Endothelial cell of umbilical vein (primary cell): ENCODE results near the gene ETS1. TPM values are rescaled to one million over a fixed set of nuclear protein-coding genes. Genes with fewer than 3 reads are reported as not detected.

ENCODE experiments used
- BruUV-seq: library from RNA; stranded (reverse); fragments of 400-500 nt; replicated peaks from 2 replicates; lab custom pipeline; 2021; lab: Mats Ljungman, UMichigan
- CTCF ChIA-PET: fragments of 300-600, 350-600 bp; sonication (Branson Sonifier 250); formaldehyde crosslinking; loops from one replicate; lab custom pipeline; 2021; ENCODE audit warnings: antibody characterized with exemption, inconsistent platforms; lab: Charles Lee
- POLR2A ChIA-PET: fragments of 300-600, 350-600 bp; sonication (Branson Sonifier 250); formaldehyde crosslinking; loops from one replicate; lab custom pipeline; 2021; ENCODE audit warnings: antibody characterized with exemption, inconsistent platforms; lab: Charles Lee
- DNase-seq: peaks from one replicate; pipeline ENCODE4 v3.0.0-alpha.2; 2011; ENCODE audit warnings: low read depth, low spot score
- FAIRE-seq: peaks from 2 replicates; lab custom pipeline; 2011; peaks lifted over from hg19 to GRCh38; lab: Jason Lieb, UNC
- H2AFZ ChIP-seq: 2 replicates; pipeline ENCODE4 v1.6.0; 2012; ENCODE audit warnings: low read depth, low read length, control low read depth, inconsistent platforms
- H3K27ac ChIP-seq: 2 replicates; pipeline ENCODE4 v1.5.1; 2011; ENCODE audit warnings: low read depth, mild to moderate bottlenecking, control low read depth, low read length, moderate library complexity; ENCODE audit not compliant: insufficient read depth
- H3K27me3 ChIP-seq, 2 experiments: 2 replicates each; pipeline versions ENCODE4 v1.6.0 to v1.6.1; 2011; ENCODE audit warnings: low read length in 2 of 2, mixed read lengths in 1 of 2; ENCODE audit not compliant: control insufficient read depth in 2 of 2, insufficient read depth in 2 of 2
- H3K36me3 ChIP-seq, 2 experiments: 2 replicates in 1 of 2; 3 replicates in 1 of 2; pipeline ENCODE4 v1.5.1; 2011; ENCODE audit warnings: low read length in 2 of 2, mild to moderate bottlenecking in 1 of 2, moderate library complexity in 1 of 2; ENCODE audit not compliant: control insufficient read depth in 2 of 2, insufficient read depth in 2 of 2; ENCODE audit errors: extremely low read depth in 1 of 2
- H3K4me1 ChIP-seq: 3 replicates; pipeline ENCODE4 v1.5.1; 2011; ENCODE audit warnings: mild to moderate bottlenecking, low read length; ENCODE audit not compliant: control insufficient read depth, insufficient read depth; ENCODE audit errors: extremely low read depth
- H3K4me2 ChIP-seq: 2 replicates; pipeline ENCODE4 v1.6.1; 2011; ENCODE audit warnings: low read length, control low read depth, mixed read lengths; ENCODE audit not compliant: insufficient read depth
- H3K4me3 ChIP-seq, 3 experiments: fragments of 200-600 bp in 1 of 3; sonication (generic), shearing (Covaris generic) in 1 of 3; replicated peaks in 1 of 3; 2 replicates each; pipeline ENCODE4 v1.5.1; 2011 to 2016; ENCODE audit warnings: control low read depth in 3 of 3, low read length in 3 of 3, mild to moderate bottlenecking in 2 of 3, inconsistent platforms in 1 of 3, low read depth in 1 of 3, moderate library complexity in 1 of 3; ENCODE audit not compliant: insufficient read depth in 1 of 3
- H3K79me2 ChIP-seq: 2 replicates; pipeline ENCODE4 v1.6.0; 2012; ENCODE audit warnings: low read length, inconsistent platforms; ENCODE audit not compliant: control insufficient read depth, insufficient read depth
- H3K9ac ChIP-seq: replicated peaks from 2 replicates; pipeline ENCODE3; 2011; ENCODE audit warnings: low read length, control low read depth; ENCODE audit not compliant: insufficient read depth; ENCODE audit errors: extremely low read depth
- H3K9me1 ChIP-seq: replicated peaks from 3 replicates; pipeline ENCODE4 v1.6.0; 2011; ENCODE audit warnings: mild to moderate bottlenecking, low read length; ENCODE audit not compliant: control insufficient read depth, insufficient read depth; ENCODE audit errors: extremely low read depth
- H3K9me3 ChIP-seq: replicated peaks from 2 replicates; pipeline ENCODE4 v1.5.1; 2012; ENCODE audit warnings: low read length, inconsistent platforms; ENCODE audit not compliant: control insufficient read depth, insufficient read depth
- H4K20me1 ChIP-seq: replicated peaks from 2 replicates; pipeline ENCODE3; 2011; ENCODE audit warnings: mild to moderate bottlenecking, low read length; ENCODE audit not compliant: control insufficient read depth, insufficient read depth; ENCODE audit errors: extremely low read depth
- CTCF ChIP-seq, 2 donors: IDR thresholded peaks; 1 replicate in 1 of 2; 2 replicates in 1 of 2; pipeline ENCODE4 v1.5.1; 2011; ENCODE audit warnings: low read length in 2 of 2, mild to moderate bottlenecking in 2 of 2, moderate library complexity in 2 of 2, control low read depth in 1 of 2, inconsistent platforms in 1 of 2, low read depth in 1 of 2; ENCODE audit not compliant: insufficient read depth in 1 of 2; ENCODE audit errors: extremely low read depth in 1 of 2
- MAX ChIP-seq: IDR thresholded peaks from 2 replicates; pipeline ENCODE4 v1.6.1; 2011; ENCODE audit not compliant: insufficient read depth, insufficient read length
- dilution Hi-C: fragments of 300-500 bp; cut with MboI; formaldehyde crosslinking; loops from one replicate; pipeline ENCODE4 v1.15.0; 2019; ENCODE audit warnings: low sequenced_read_pairs; ENCODE audit not compliant: extremely low pct_ligation_motif_present
- intact Hi-C: fragments of 100-400 bp; cut with micrococcal nuclease; formaldehyde crosslinking; loops from one replicate; pipeline ENCODE4 v1.10.0; 2022
- polyA plus RNA-seq, 4 experiments: library from polyadenylated mRNA; depleted of rRNA in 3 of 4; stranded (reverse) in 3 of 4; unstranded in 1 of 4; fragments of >200 nt; gene quantifications; 2 replicates each; pipeline versions ENCODE4 v1.2.1 to v1.2.3, GENCODE V29; 2011 to 2012; ENCODE audit warnings: missing spikeins in 1 of 4
- total RNA-seq: library from RNA; stranded (reverse); gene quantifications from 2 replicates; pipeline ENCODE4 v1.2.3, GENCODE V29; 2021

Gene ETS1
- total and polyA plus RNA-seq, 2 donors (not counting 3 experiments of a cell fraction or from before 2014, with no cell fraction given), result 34.2 to 115 TPM

- TF ChIP-seq MAX (no peak), CTCF (IDR thresholded peaks at IDR 0.05; ENCODE audit: extremely low read depth in 1 of 2, insufficient read depth in 1 of 2, low read depth in 1 of 2, low read length in 2 of 2) (peak; percentile 64 to 73)
- dilution Hi-C loops, result loop anchor here (25.0 kb wide), 3 partner anchors 320 to 595 kb away; no protein-coding TSS in a partner anchor
- H3K4me2 ChIP-seq, result no peak overlapping the region
- intact Hi-C loops, result loop anchor here (5.0 kb wide), 4 partner anchors 130 to 175 kb away; no protein-coding TSS in a partner anchor
- no peaks in the 10 kb centered on the region for H3K36me3 ChIP-seq
- H3K4me1 ChIP-seq, result peaks cover 8% of the 10 kb centered on the region
- no peaks in the 10 kb centered on the region for H4K20me1 ChIP-seq
- H3K27ac ChIP-seq, result no peak overlapping the region
- FAIRE-seq (no peak), DNase-seq (peak; percentile 59)
- H3K4me3 ChIP-seq, result no peak overlapping the region
- no peak overlapping the region for H2AFZ ChIP-seq
- ChIA-PET CTCF (interaction anchor here (0.6 to 6.8 kb wide), 97 partner anchors 12 to 600 kb away, joined by 3 to 145 read pairs (median 4); partner anchors contain the start of gene FLI1), POLR2A (no interaction called here)
- H3K9me3 ChIP-seq, result no peaks in the 10 kb centered on the region
- H3K27me3 ChIP-seq, result no peaks in the 10 kb centered on the region
- H3K79me2 ChIP-seq, result no peaks in the 10 kb centered on the region
- BruUV-seq, result no TSS peak
- H3K9ac ChIP-seq, result no peak overlapping the region
- H3K9me1 ChIP-seq, result no peaks in the 10 kb centered on the region
Observed at GRCh38 chr11:128632141-128632791, 44.9 kb upstream of the ETS1 start.
